ENCODE results near the gene TMEM247. TPM values are rescaled to one million over a fixed set of nuclear protein-coding genes. Genes with fewer than 3 reads are reported as not detected.

The TMEM247 gene
- total RNA-seq, 1 experiment from 2014 or later = not detected

DNA sequence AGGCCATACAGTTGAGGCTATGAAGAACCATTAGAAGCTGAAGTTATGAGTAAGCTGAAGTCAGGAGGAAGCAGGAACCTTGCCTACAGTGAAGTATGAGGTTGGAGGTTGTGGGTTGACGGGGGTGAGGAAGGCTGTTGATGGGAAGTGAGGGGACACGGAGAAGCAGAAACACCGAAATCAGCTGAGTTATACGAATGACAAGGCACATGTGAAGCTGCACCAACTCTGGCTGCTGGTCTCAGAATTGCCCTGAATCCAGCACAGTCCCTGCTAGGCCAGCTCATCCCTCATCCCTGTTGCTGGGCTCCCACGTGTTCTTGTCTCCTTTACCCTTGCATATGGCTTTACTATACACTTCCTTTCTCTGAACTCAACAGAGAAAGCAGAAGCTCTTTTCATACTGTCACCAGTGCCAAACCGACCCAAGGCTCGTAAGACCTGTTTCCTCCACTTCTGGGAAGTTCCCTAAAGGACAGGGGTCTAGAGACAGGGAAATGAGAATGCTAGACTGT is 9.2 kb upstream of the TMEM247 start:
- no peaks in the 10 kb centered on the region for H3K36me3 Mint-ChIP-seq (ENCODE audit: insufficient read depth in 1 of 3, low read depth in 3 of 3)
- Histone ChIP-seq H2BK5ac (ENCODE audit: insufficient read length, low read length) (no peak overlapping the region), H4K20me1 (ENCODE audit: control insufficient read depth, insufficient read depth, insufficient read length) (no peaks in the 10 kb centered on the region), H4K5ac (ENCODE audit: insufficient read length, low read depth, low read length) (no peak overlapping the region), H3K27ac (ENCODE audit: insufficient read length, low read depth, low read length) (no peak overlapping the region), H4K8ac (replicated peaks; ENCODE audit: insufficient read length, low read depth, low read length) (no peak overlapping the region), H3K23me2 (ENCODE audit: insufficient read length, low read depth, low read length, poor library complexity, severe bottlenecking) (no peaks in the 10 kb centered on the region), H2BK120ac (ENCODE audit: low read depth, low read length, poor library complexity, severe bottlenecking) (no peak overlapping the region), H2AFZ (ENCODE audit: low read length) (no peak overlapping the region), H2BK15ac (ENCODE audit: low read depth, low read length) (no peak overlapping the region), H3K79me1 (ENCODE audit: insufficient read depth, low read depth, low read length, poor library complexity, severe bottlenecking) (no peaks in the 10 kb centered on the region), H3K27me3 (ENCODE audit: insufficient read depth, low read length) (no peaks in the 10 kb centered on the region), H3K56ac (ENCODE audit: insufficient read length, low read depth, low read length) (no peak overlapping the region), H3K4me1 (ENCODE audit: insufficient read depth, low read length) (no peaks in the 10 kb centered on the region), H4K91ac (ENCODE audit: insufficient read length, low read depth, low read length) (no peak overlapping the region), H3K23ac (ENCODE audit: insufficient read length, low read depth, low read length) (no peak overlapping the region), H3T11ph (ENCODE audit: low read length) (no peak overlapping the region), H3K4me2 (ENCODE audit: insufficient read depth, insufficient read length, low read length) (no peak overlapping the region), H3K79me2 (ENCODE audit: insufficient read depth, low read length) (no peaks in the 10 kb centered on the region), H3K14ac (ENCODE audit: insufficient read depth, low read length) (no peak overlapping the region), H2AK5ac (ENCODE audit: insufficient read length, low read length) (no peak overlapping the region), H2BK12ac (ENCODE audit: insufficient read length, low read depth, low read length) (no peak overlapping the region), H3K4ac (ENCODE audit: low read depth, low read length) (no peak overlapping the region), H2BK20ac (ENCODE audit: low read depth, low read length, poor library complexity, severe bottlenecking) (no peak overlapping the region), H3K9me3 (ENCODE audit: control insufficient read depth, low read depth, low read length) (no peaks in the 10 kb centered on the region), H3K18ac (ENCODE audit: insufficient read length, low read depth, low read length) (peak overlapping the region; percentile 4), H3K9ac (ENCODE audit: extremely low read depth, insufficient read length, low read length) (no peak overlapping the region)
- H3K9me3 Mint-ChIP-seq = peaks cover 0 to 3% of the 10 kb centered on the region in 2 experiments; a peak in 1 of 5 replicates
- H3K4me1 Mint-ChIP-seq = no peaks in the 10 kb centered on the region
- H3K27ac Mint-ChIP-seq = no peak overlapping the region
- WGBS (ENCODE audit: extremely low coverage, insufficient read length, low lambda C conversion rate) = no CpG with 5 or more reads among the region's 7 CpGs
- no peak overlapping the region for H3K4me3 Mint-ChIP-seq
- TF ChIP-seq, protein P1, sequence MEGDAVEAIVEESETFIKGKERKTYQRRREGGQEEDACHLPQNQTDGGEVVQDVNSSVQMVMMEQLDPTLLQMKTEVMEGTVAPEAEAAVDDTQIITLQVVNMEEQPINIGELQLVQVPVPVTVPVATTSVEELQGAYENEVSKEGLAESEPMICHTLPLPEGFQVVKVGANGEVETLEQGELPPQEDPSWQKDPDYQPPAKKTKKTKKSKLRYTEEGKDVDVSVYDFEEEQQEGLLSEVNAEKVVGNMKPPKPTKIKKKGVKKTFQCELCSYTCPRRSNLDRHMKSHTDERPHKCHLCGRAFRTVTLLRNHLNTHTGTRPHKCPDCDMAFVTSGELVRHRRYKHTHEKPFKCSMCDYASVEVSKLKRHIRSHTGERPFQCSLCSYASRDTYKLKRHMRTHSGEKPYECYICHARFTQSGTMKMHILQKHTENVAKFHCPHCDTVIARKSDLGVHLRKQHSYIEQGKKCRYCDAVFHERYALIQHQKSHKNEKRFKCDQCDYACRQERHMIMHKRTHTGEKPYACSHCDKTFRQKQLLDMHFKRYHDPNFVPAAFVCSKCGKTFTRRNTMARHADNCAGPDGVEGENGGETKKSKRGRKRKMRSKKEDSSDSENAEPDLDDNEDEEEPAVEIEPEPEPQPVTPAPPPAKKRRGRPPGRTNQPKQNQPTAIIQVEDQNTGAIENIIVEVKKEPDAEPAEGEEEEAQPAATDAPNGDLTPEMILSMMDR (conservative IDR thresholded peaks at IDR 0.05) = no peak
- H3K27me3 Mint-ChIP-seq (ENCODE audit: low read depth) = peaks cover 26% of the 10 kb centered on the region
- no peak for DNase-seq

Measured in H9 (cell line).